Endothelial cell of umbilical vein (primary cell): ENCODE results near the gene DEPDC7. TPM values are rescaled to one million over a fixed set of nuclear protein-coding genes. Genes with fewer than 3 reads are reported as not detected.

ENCODE experiments used
- BruUV-seq: library from RNA; stranded (reverse); fragments of 400-500 nt; replicated peaks from 2 replicates; lab custom pipeline; 2021; lab: Mats Ljungman, UMichigan
- CTCF ChIA-PET: fragments of 300-600, 350-600 bp; sonication (Branson Sonifier 250); formaldehyde crosslinking; loops from one replicate; lab custom pipeline; 2021; ENCODE audit warnings: antibody characterized with exemption, inconsistent platforms; lab: Charles Lee
- POLR2A ChIA-PET: fragments of 300-600, 350-600 bp; sonication (Branson Sonifier 250); formaldehyde crosslinking; loops from one replicate; lab custom pipeline; 2021; ENCODE audit warnings: antibody characterized with exemption, inconsistent platforms; lab: Charles Lee
- DNase-seq: peaks from one replicate; pipeline ENCODE4 v3.0.0-alpha.2; 2011; ENCODE audit warnings: low read depth, low spot score
- FAIRE-seq: peaks from 2 replicates; lab custom pipeline; 2011; peaks lifted over from hg19 to GRCh38; lab: Jason Lieb, UNC
- H2AFZ ChIP-seq: 2 replicates; pipeline ENCODE4 v1.6.0; 2012; ENCODE audit warnings: low read depth, low read length, control low read depth, inconsistent platforms
- H3K27ac ChIP-seq: 2 replicates; pipeline ENCODE4 v1.5.1; 2011; ENCODE audit warnings: low read depth, mild to moderate bottlenecking, control low read depth, low read length, moderate library complexity; ENCODE audit not compliant: insufficient read depth
- H3K27me3 ChIP-seq, 2 experiments: 2 replicates each; pipeline versions ENCODE4 v1.6.0 to v1.6.1; 2011; ENCODE audit warnings: low read length in 2 of 2, mixed read lengths in 1 of 2; ENCODE audit not compliant: control insufficient read depth in 2 of 2, insufficient read depth in 2 of 2
- H3K36me3 ChIP-seq, 2 experiments: 2 replicates in 1 of 2; 3 replicates in 1 of 2; pipeline ENCODE4 v1.5.1; 2011; ENCODE audit warnings: low read length in 2 of 2, mild to moderate bottlenecking in 1 of 2, moderate library complexity in 1 of 2; ENCODE audit not compliant: control insufficient read depth in 2 of 2, insufficient read depth in 2 of 2; ENCODE audit errors: extremely low read depth in 1 of 2
- H3K4me1 ChIP-seq: 3 replicates; pipeline ENCODE4 v1.5.1; 2011; ENCODE audit warnings: mild to moderate bottlenecking, low read length; ENCODE audit not compliant: control insufficient read depth, insufficient read depth; ENCODE audit errors: extremely low read depth
- H3K4me2 ChIP-seq: 2 replicates; pipeline ENCODE4 v1.6.1; 2011; ENCODE audit warnings: low read length, control low read depth, mixed read lengths; ENCODE audit not compliant: insufficient read depth
- H3K4me3 ChIP-seq, 3 experiments: fragments of 200-600 bp in 1 of 3; sonication (generic), shearing (Covaris generic) in 1 of 3; replicated peaks in 1 of 3; 2 replicates each; pipeline ENCODE4 v1.5.1; 2011 to 2016; ENCODE audit warnings: control low read depth in 3 of 3, low read length in 3 of 3, mild to moderate bottlenecking in 2 of 3, inconsistent platforms in 1 of 3, low read depth in 1 of 3, moderate library complexity in 1 of 3; ENCODE audit not compliant: insufficient read depth in 1 of 3
- H3K79me2 ChIP-seq: 2 replicates; pipeline ENCODE4 v1.6.0; 2012; ENCODE audit warnings: low read length, inconsistent platforms; ENCODE audit not compliant: control insufficient read depth, insufficient read depth
- H3K9ac ChIP-seq: replicated peaks from 2 replicates; pipeline ENCODE3; 2011; ENCODE audit warnings: low read length, control low read depth; ENCODE audit not compliant: insufficient read depth; ENCODE audit errors: extremely low read depth
- H3K9me1 ChIP-seq: replicated peaks from 3 replicates; pipeline ENCODE4 v1.6.0; 2011; ENCODE audit warnings: mild to moderate bottlenecking, low read length; ENCODE audit not compliant: control insufficient read depth, insufficient read depth; ENCODE audit errors: extremely low read depth
- H3K9me3 ChIP-seq: replicated peaks from 2 replicates; pipeline ENCODE4 v1.5.1; 2012; ENCODE audit warnings: low read length, inconsistent platforms; ENCODE audit not compliant: control insufficient read depth, insufficient read depth
- H4K20me1 ChIP-seq: replicated peaks from 2 replicates; pipeline ENCODE3; 2011; ENCODE audit warnings: mild to moderate bottlenecking, low read length; ENCODE audit not compliant: control insufficient read depth, insufficient read depth; ENCODE audit errors: extremely low read depth
- CTCF ChIP-seq, 2 donors: IDR thresholded peaks; 1 replicate in 1 of 2; 2 replicates in 1 of 2; pipeline ENCODE4 v1.5.1; 2011; ENCODE audit warnings: low read length in 2 of 2, mild to moderate bottlenecking in 2 of 2, moderate library complexity in 2 of 2, control low read depth in 1 of 2, inconsistent platforms in 1 of 2, low read depth in 1 of 2; ENCODE audit not compliant: insufficient read depth in 1 of 2; ENCODE audit errors: extremely low read depth in 1 of 2
- EZH2 ChIP-seq: IDR thresholded peaks from 2 replicates; pipeline ENCODE4 v1.6.1; 2012; ENCODE audit warnings: borderline replicate concordance, low read depth, mild to moderate bottlenecking, moderate library complexity, low read length, inconsistent platforms; ENCODE audit not compliant: severe bottlenecking
- FOS ChIP-seq: IDR thresholded peaks from 2 replicates; pipeline ENCODE4 v1.6.1; 2011; ENCODE audit warnings: mild to moderate bottlenecking, low read length, moderate library complexity, borderline replicate concordance; ENCODE audit not compliant: insufficient read depth
- GATA2 ChIP-seq: IDR thresholded peaks from 2 replicates; pipeline ENCODE4 v1.7.0; 2011; ENCODE audit warnings: low read depth, mild to moderate bottlenecking, moderate library complexity, mixed read lengths, low read length; ENCODE audit not compliant: insufficient read length, insufficient read depth
- JUN ChIP-seq: IDR thresholded peaks from 2 replicates; pipeline ENCODE4 v1.6.1; 2011; ENCODE audit warnings: borderline replicate concordance, low read depth; ENCODE audit not compliant: insufficient read length, insufficient read depth
- MYC ChIP-seq: IDR thresholded peaks from one replicate; pipeline ENCODE4 v1.6.1; 2011; ENCODE audit warnings: mild to moderate bottlenecking, low read depth, low read length
- POLR2A ChIP-seq: IDR thresholded peaks from 2 replicates; pipeline ENCODE4 v1.6.1; 2012; ENCODE audit warnings: low read depth, mild to moderate bottlenecking, control low read depth, low read length
- POLR2AphosphoS5 ChIP-seq: IDR thresholded peaks from 2 replicates; pipeline ENCODE4 v1.6.1; 2012; ENCODE audit warnings: low read depth, mild to moderate bottlenecking, control low read depth, low read length, moderate library complexity; ENCODE audit not compliant: insufficient read depth
- dilution Hi-C: fragments of 300-500 bp; cut with MboI; formaldehyde crosslinking; loops from one replicate; pipeline ENCODE4 v1.15.0; 2019; ENCODE audit warnings: low sequenced_read_pairs; ENCODE audit not compliant: extremely low pct_ligation_motif_present
- intact Hi-C: fragments of 100-400 bp; cut with micrococcal nuclease; formaldehyde crosslinking; loops from one replicate; pipeline ENCODE4 v1.10.0; 2022
- polyA plus RNA-seq, 4 experiments: library from polyadenylated mRNA; depleted of rRNA in 3 of 4; stranded (reverse) in 3 of 4; unstranded in 1 of 4; fragments of >200 nt; gene quantifications; 2 replicates each; pipeline versions ENCODE4 v1.2.1 to v1.2.3, GENCODE V29; 2011 to 2012; ENCODE audit warnings: missing spikeins in 1 of 4
- total RNA-seq: library from RNA; stranded (reverse); gene quantifications from 2 replicates; pipeline ENCODE4 v1.2.3, GENCODE V29; 2021
- TF ChIP-seq, protein P1 (sequence below): IDR thresholded peaks from 2 replicates; pipeline ENCODE4 v1.6.1; 2011; ENCODE audit not compliant: insufficient read depth, insufficient read length

DEPDC7 gene
- total and polyA plus RNA-seq, 2 donors (not counting 3 experiments of a cell fraction or from before 2014, with no cell fraction given) = 0.08 TPM; not detected in 1

DNA sequence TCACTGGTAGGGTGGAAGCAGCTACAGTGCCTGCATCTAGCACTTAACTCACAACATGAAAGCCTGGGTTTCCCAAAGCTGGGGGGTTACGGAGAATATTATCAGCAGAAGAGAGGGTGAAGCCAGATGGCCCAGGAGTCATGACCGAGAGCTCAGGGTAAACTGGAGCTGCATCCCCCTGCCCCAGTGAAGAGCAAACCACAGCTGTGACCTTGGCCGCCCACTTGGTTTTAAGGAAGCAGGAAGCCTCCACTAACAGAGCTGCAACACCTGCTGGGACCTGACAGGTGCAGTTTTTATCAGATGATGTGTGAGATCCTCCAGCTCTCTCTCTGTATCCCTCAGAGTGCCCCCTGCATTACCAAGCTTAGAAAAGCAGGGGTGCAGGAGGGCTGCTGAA is 44.6 kb downstream of the DEPDC7 start:
- Histone ChIP-seq H3K4me1 (peaks cover 2% of the 10 kb centered on the region), H3K4me3 (no peak overlapping the region), H3K79me2 (no peaks in the 10 kb centered on the region), H3K9ac (no peak overlapping the region), H3K27ac (no peak overlapping the region), H3K4me2 (no peak overlapping the region), H3K36me3 (peaks cover 3 to 4% of the 10 kb centered on the region in 2 experiments), H3K9me3 (no peaks in the 10 kb centered on the region), H4K20me1 (no peaks in the 10 kb centered on the region), H3K9me1 (no peaks in the 10 kb centered on the region), H2AFZ (no peak overlapping the region), H3K27me3 (no peaks in the 10 kb centered on the region)
- BruUV-seq = no TSS peak
- CTCF ChIA-PET = interaction anchor here (1.0 to 1.4 kb wide), 2 partner anchors 79 to 251 kb away, joined by 3 read pairs; no protein-coding TSS in a partner anchor
- DNase-seq (no peak), FAIRE-seq (no peak)
- TF ChIP-seq JUN (no peak), GATA2 (no peak), CTCF (IDR thresholded peaks at IDR 0.05; ENCODE audit: extremely low read depth in 1 of 2, insufficient read depth in 1 of 2, low read depth in 1 of 2, low read length in 2 of 2) (no peak), MYC (no peak), EZH2 (no peak), POLR2A (no peak), FOS (no peak), POLR2AphosphoS5 (no peak)
- TF ChIP-seq, protein P1, sequence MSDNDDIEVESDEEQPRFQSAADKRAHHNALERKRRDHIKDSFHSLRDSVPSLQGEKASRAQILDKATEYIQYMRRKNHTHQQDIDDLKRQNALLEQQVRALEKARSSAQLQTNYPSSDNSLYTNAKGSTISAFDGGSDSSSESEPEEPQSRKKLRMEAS = no peak
- dilution Hi-C loops = no loop called here
- POLR2A ChIA-PET = no interaction called here
- intact Hi-C loops = no loop called here
